Adrenal gland (tissue), 5 donors: ENCODE data around the gene SH2D6.

ENCODE experiments used
- CTCF ChIP-seq, 6 experiments: fragments of 450-650 bp in 4 of 6; fragments of 200-600 bp in 2 of 6; sonication (generic) in 1 of 6; IDR thresholded peaks; 1 replicate in 5 of 6; 2 replicates in 1 of 6; pipeline versions ENCODE4 v1.5.1 to v1.8.0; 2016 to 2021; ENCODE audit warnings: antibody characterized with exemption in 6 of 6, mild to moderate bottlenecking in 2 of 6, moderate library complexity in 1 of 6
- POLR2A ChIP-seq, 2 donors: fragments of 450-650 bp; IDR thresholded peaks; one replicate each; pipeline ENCODE4 v1.6.1; 2017; ENCODE audit warnings: antibody characterized with exemption in 2 of 2, mild to moderate bottlenecking in 2 of 2, moderate library complexity in 1 of 2
- donor health status: DM: no; HTN: no; CAD: no.

GRCh38 chr2:85439986-85440385, 21.5 kb downstream of the SH2D6 start:
- TF ChIP-seq CTCF (IDR thresholded peaks at IDR 0.05) (no peak), POLR2A (IDR thresholded peaks at IDR 0.05) (no peak)
